HK-2 (cell line): Measurements from ENCODE around the gene RAD21L1.

ENCODE experiments used
- DNase-seq: peaks from one replicate; pipeline ENCODE4 v3.0.0-alpha.2; 2018; ENCODE audit not compliant: unreplicated experiment

Gene RAD21L1

DNA sequence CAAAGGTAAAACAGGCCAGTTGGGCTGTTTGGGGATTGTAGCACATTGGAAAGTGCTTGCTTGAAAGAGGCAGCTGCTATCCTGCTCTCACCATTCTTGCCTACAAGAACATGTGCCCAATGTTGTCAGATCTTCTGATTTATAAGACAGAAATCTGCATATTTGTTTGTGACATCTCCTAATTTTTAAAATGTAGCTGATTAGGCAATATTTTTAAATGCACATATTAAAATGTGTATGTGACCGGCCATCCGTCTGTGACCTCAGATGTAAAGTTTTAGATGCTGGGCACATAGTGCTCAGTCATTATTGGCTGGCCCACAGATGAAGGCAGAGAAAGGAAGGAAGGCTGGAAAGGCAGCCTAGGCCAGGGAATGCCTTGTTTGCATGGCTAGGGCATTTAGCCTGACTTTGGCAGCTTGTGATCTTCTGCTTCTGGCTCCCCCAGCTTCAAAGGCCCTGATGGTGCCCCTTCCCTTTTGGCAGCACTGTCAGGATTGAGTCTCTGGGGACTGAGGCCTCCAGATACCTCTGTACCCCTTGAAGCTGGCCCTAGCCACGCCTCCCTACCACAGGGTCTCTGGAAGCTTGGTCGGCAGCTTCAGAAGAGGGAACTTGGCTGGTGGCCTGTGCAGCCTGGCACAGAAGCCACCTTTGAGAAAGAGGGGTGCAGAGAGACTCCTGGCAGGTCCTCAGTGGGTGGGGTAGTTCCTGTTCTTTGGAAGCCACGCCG lies 46.7 kb downstream of the RAD21L1 start:
- DNase-seq, result no peak

DNA sequence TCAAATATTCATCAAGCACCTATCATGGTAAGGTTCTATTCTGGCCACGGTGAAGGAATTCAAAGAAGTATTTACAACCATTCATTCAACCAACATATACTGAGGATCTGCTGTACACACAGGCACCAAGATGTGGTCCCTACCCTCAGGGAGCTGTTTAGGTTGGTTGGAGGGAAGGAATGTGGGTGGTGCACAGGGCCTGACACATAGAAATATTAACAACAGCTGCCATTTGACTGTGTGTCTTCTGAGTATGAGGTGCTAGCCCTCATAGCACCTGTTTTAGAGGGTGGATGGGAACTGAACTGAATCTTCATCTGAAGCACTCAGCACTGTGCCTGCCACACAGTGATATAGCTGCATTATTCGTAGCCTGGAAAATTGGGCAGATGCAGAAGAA lies 47.5 kb downstream of the RAD21L1 start:
- peak; percentile 25 for DNase-seq

DNA sequence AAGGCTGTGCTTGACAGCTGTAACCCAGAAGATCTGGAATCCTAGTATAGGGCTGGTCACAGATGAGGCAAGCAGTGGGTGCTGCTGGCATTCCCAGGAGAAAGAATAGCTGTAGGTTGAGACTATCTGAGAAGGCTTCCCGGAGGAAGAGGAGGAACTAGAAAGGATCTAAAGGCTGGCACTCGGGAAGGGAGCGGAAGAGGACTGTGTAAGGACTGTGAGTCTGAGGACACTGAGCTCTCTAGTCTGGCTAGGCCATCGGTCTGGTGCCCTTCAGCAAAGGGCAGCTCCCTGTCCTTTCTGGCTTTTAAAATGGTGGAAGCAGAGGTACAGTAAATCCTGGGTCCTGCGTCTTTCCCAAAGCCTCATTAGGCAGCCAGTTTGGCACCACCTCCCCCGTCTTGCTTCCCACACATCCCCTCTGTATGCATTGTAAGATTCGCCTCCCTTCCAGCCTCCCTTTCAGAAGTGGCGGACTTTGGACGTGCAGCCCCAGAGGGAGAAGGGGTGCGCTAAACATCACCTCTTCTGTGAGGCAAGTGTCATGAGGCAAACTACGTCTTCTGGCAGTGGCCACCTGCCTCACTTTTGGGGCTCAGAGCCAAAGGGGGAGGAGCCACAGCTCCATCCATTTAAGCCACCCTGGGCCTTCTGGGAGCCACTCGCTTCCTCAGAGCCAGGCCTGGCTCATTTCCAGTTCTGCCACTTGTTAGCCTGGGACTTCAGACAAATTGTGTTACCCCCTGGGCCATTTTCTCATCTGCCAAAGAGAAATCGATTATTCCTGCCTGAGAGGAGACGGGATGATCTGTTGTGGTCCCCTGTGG lies 48.9 kb downstream of the RAD21L1 start:
- no peak for DNase-seq

DNA sequence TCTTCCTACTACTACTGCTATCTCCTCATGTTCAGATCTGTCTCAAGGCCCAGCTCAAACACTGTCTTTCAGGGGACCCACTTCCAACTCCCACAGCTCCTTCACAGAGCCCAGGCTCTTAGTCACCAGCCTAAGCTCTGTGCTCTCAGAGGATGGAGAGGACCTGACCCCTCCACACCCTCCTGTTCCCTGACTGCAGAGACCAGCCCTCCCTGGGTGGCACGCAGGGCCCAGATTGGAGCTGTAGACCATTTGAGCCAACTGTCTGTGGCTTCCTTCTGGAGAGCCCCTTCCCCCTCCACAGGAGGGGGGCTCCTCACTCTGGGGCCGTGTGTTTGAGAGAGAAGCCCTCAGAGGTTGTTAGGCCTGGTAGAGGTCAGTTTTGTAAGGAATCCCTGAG lies 50.1 kb downstream of the RAD21L1 start:
- DNase-seq, result no peak

DNA sequence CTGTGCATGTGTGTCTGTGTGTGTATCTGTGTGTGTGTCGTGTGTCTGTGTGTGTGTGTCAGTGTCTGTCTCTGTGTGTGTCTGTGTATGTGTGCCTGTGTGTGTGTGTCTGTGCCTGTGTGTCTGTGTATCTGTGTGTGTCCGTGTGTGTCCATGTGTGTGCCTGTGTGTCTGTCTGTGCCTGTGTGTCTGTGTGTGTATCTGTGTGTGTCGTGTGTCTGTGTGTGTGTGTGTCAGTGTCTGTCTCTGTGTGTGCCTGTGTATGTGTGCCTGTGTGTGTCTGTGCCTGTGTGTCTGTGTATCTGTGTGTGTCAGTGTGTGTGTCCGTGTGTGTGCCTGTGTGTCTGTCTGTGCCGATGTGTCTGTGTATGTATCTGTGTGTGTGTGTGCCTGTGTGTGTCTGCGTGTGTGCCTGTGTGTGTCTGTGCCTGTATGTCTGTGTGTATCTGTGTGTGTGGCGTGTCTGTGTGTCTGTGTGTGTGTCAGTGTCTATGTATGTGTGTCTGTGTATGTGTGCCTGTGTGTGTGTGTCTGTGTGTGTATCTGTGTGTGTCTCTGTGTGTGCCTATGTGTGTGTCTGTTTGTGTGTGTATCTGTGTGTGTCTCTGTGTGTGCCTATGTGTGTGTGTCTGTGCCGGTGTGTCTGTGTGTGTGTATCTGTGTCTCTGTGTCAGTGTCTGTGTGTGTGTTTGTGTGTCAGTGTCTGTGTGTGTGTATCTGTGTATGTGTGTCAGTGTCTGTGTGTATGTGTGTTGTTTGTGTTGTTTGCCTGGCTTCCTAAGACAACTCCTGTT lies 51.9 kb downstream of the RAD21L1 start:
- no peak for DNase-seq

DNA sequence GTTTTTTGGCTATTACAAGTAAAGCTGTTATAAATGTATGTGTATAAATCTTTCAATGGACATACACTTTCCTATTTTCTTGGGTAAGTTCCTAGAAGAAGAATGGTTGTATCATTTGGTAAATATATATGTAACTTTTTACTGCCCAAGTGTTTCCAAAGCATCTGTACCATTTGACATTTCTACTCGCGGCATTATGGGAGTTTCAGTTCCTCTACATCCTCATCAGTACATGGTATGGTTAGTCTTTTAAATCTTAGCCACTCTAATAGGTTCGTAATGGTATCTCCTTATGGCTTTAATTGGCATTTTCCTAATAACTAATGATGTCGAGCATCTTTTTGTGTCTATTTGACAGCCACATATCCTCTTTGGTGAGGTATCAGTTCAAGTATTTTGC lies 53.1 kb downstream of the RAD21L1 start:
- no peak for DNase-seq

DNA sequence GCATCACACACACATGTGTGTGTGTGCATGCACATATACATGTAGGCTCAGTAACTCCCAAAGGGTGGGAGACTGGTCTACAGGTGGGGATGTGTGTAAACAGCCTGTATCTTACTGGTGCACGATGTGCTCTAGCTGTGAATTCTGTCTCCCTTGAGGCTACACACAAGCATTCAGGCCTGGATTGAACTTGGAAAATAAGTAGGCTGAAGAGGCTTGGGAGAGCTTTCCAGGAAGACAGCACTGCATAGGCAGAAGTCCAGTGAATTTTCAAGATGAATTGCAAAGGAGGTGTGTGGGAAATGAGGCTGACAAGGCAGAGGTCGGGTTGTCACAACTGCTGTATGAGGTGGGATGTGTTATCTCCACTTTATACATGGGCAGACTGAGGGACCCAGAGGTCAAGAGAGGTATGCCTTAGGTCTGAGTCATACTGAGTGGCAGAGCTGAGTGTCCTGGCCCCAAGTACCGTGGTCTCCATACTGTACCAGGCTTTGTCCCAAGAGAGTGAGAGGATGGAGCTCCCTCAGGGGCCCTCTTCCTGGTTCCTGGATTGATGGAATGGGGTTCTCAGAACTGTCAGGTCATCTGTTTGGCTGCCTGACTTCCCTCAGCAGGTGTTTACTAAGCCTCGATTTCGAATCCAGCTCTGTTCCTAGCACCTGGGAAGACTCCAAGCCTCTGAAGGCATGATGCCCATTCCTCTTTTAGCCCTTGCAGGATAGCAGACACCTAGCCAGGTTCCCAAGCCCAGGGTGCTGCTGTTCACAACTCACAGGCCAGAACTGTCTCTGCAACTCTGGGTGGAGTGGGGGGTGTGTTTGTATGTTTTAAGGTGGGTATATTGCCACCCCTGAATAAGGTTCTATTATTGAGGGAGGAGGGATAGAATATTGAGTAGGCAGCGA lies 54.6 kb downstream of the RAD21L1 start:
- no peak for DNase-seq

DNA sequence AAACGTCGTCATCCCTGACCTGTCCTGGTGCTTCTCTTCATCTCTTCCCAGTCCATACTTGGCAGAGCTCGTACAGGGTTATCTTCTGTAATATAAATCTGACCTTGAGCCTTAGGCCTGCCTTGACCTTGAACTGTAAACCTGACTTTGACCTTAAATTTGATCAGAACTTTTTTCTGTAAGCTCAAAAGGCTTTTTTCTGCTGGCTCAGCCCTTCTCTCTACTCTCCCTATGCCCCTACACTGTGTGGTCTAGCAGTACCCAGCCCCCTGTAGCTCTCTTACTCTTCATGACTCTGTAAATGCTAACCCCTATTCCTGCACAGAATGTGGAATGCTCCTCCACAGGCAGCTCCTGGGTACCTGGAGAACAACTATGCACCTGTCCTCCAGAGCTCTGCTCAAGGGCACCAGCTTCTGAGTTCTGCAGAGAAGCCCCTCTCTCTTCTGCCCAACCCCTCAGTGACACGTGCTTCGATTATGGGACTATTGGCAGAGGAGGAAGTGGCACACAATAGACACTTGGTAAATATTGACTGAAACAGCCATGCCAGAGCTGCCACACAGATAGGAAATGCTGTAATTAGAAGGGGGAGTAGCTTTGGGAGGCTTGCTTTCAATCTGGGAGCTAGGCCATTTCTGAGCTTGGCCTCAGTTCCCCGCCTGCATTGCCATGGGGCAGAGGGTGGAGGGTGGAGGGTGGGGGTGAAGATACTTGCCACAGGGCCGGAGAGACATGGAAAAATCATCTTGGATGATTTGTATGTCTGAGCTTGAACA lies 55.6 kb downstream of the RAD21L1 start:
- no peak for DNase-seq

DNA sequence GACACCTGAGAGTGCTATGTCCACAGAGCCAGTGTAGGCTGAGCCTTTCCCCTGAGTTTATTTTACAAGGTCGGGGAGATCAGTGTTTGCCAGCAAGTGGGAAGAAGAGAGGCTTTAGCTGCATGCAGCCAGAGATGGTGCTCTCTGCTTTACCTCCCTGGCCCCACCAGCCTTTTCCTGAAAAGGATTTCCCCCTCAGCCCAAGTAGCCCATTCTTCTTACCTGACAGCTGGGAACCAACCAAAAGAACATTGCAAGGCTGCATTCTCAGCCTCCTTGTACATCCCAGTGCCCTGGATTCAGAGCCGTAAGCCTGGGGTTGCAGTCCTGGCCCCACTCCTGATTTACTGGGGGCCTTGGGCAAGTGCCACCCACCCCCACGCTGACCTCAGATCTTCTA lies 57.1 kb downstream of the RAD21L1 start:
- DNase-seq, result no peak

DNA sequence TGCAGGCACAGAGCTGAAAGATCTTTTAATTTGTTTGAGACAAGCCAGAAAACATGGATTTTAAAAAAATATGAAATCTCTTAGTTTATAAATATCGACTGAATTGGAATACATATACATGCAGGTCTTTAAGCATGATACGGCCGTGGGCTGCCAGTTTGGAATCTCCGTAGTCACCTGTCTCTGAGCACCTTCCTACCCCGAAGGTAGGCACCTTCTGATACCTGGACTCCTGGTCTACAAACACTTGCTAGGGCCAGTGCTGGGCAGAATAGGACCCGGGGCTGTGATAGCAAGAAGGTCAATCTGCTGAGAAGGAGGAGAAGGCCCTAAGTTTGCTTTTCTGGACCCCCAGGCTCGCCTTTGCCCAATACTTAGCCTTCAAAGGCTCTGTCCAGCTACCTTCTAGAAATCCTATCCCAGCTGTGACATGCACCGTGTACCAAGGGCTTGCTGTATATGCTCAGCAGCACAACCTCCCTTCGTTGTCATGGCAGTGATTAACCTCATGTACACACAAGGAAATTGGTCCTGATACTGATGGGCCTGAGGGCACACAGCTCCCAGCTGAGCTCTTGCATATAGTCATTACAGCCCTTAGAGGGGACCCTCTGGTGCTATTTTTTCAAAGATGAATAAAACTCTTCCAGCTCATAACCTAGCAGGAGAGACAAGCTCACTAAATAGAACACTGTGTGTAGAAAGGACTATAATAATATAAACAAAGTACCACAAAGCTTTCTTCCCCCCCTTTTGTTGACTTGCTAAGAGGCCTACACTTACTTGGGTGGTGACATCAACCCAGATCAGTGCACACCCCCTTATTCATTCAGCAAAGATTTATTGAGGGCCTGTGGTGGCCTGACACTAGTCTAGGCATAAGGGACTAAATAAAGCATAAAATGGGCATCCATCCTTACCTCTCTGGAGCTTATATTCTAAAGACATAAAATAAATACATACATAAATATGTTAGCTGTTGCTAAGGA lies 58.0 kb downstream of the RAD21L1 start:
- no peak for DNase-seq

DNA sequence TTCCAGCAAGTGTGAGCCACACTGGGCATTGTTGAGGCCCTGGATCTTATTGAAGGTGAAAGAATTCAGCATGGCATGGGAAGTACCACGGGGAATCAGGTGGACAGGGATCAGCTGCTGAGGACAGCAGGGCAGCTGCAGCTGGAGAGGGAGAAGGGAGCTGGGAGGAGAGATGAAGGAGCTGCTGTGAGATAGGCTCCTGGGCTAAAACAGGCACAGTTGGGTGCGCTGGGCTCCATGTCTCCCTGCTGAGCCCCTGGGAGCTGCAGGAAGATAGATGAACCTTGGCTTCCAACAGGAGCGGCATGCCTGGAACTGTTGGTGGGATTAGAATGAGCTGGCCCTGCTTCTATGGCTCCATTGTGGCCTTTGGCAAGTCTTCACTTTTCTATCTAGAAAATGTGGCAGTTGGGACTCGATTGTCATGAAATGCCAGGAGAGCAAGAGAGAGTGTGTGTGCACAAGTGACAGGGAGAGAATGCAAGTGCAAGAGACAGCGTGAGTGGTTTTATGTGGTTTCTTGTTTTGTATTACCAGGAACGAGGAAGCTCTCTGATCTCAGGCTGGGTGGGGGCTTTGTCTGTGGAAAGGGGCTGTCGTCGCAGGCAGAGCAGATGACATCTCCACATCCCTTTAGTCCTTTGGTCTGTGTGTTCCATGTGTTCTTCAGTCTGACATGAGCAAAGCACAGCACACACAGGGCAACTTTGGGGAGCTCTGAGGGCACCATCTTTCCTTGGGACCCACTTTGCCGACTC lies 60.6 kb downstream of the RAD21L1 start:
- DNase-seq, result no peak

DNA sequence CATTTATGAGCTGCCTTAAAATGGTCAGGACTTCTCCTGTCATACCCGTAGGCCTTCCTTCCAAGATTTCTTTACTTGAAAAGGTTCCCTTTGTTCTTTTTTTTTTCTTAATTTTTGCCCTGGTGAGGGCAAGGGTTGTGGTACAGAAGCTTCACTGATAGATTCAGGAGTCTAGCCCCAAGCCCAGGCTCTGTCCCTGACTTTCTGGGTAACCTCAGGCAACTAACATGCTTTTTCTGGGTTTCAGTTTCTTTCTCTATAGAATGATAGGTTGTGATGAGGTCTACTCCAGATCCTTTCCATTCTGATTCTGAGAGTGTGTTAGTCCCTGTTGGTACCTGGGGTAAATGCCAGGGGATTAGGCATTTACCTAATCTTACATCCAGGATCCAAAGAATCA lies 61.5 kb downstream of the RAD21L1 start:
- DNase-seq, result no peak

DNA sequence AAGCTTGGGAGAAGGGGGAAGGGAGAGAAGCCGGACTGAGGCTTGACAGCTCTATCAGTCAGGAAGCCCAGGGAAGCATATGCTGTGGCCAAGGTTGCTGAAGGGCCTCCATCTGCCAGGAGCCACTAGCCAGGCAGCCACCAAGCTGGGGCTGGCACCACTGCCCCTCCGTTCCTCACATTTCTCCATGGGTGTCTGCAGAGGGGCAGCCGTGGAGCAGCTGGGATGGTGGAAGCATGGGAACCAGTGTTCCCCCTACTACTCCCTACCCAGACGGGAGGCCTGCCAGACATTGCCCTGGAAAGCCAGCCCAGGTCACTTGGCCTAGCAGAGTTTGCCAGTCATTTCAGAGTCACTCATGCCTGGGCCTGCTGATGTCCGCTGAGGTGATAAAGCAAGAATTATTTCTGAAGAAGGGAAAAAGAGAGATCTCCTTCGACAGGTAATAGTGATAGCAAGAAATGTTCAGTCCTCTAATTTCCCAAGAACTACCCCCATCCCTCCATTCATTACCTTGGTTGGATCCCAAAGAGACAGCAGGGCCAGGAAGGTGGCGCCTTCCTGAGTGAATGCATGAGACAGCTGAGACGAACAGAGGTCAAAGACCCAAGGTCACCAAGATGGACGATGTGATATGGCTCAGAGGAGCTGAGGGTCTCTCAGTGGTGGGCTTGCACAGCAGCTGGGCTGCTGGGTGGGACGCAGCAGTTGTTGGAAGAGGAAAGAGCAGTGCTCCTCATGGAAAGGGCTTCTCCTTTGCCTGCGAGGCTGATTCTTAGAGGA lies 62.1 kb downstream of the RAD21L1 start:
- DNase-seq, result no peak

DNA sequence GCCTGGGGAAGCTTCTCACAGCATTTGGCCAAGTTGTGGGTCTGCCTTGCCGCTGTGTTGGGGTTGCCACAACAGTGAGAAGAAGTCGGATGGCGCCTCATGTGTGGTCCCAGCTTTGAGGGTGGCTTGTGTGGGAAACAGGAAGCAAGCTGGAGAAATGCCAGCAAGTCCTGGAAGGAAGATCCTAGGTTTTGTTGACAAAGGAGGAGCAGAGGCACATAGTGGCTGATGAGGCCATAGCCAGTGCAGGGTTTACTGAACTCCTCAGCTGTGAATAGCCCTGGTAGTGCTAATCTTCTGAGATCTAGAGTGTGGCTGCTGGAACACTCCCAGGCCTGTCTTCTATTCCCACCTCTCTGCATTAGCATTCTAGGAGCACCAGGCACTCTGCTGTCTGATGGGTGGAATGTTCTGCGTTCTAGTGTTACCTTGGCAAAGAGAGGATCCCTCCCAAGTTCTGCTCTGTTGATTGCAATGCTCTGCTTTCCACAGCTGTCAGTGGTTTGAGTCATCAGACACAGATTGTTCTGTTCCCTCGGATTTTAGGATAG lies 65.4 kb downstream of the RAD21L1 start:
- no peak for DNase-seq

DNA sequence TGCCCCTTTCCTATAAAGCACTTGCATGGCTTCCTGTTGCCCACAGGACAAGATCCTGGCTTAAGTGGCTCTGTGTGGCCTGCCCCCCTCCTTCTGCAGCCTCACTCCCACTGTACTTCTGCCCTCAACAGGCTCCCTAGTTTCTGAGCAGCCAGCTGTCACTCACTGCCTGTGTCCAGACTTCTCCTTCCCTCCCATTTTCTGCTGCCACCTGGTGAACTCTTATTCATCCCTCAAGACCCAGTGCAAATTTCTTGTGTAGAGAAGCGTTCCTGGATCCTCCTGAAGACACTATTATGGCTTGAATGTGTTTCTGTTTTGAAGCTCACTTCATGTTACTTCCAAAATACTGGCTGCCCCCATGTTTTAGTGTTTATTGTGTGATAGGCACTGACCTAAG lies 66.8 kb downstream of the RAD21L1 start:
- DNase-seq, result no peak

DNA sequence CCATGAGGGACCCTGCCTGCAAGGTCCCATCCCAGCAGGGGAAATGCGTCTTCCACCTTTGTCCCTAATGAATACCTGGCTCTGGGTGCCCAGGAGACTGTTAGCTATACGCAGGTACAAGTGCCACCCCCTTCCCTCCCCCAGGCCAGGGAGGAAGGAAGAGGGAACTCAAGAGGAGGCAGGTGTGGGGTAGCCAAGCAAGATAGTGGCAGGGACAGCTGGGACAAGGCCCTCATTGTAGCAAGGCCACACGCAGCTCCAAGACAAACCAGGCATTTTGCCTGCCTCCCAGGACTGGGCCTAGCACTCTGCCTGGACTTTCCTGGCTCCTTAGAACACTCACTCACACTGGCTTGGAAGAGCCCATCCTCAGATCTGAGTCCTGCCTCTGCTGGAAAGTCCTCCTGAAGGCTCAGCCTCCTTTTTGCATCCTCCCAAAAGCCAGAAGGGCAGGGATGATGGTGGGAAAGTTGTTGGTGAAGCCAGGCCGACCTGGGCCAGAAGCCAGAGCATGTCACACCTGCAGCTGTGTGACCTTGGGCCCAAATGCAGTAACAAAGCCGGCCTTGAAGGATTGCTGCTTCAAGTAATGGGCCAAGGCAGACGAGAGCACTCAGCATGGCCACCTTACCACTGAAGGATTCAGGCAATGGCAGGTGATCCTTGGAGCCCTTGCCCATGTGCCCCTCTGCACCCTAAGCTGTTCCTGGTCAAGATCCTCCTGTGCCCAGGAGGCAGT lies 68.0 kb downstream of the RAD21L1 start:
- no peak for DNase-seq

DNA sequence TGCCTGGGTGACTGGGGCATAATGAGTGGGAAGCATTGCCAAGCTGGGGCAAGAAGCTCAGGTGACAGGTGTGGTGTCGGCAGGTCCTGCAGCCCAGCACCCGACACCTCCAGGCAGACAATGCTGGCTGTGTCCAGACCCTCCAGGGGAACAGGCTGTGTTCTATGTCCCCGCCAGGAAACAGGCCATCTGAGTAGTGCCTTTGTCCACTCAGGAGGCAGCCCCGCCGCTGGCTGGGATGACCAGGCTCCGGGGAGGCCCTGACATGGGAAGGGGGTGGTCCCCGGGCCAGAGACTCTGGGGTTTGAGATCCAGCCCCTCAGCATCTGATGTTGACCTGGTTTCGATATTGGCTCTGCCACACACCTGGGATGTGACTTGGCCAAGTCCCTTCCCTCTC lies 68.7 kb downstream of the RAD21L1 start:
- no peak for DNase-seq
